Activated T-cell treated with anti-CD3 and anti-CD28 coated beads, Interleukin-2, amount 50 U/mL, for 4 hours (primary cell): ENCODE measurements around the gene SRSF5. TPM values are rescaled to one million over a fixed set of nuclear protein-coding genes. Genes with fewer than 3 reads are reported as not detected.

ENCODE experiments used
- ATAC-seq, 2 donors: fragments of 200-7000 bp; cut with Tn5 transposase; one replicate each; pipeline ENCODE4 v1.10.0; 2021
- DNase-seq: peaks from one replicate; pipeline ENCODE4 v3.0.0-alpha.2; 2020
- H3K27me3 Mint-ChIP-seq: one replicate; pipeline ENCODE4 v1.8.0; 2021; ENCODE audit warnings: low read depth, mixed read lengths
- H3K36me3 Mint-ChIP-seq: one replicate; pipeline ENCODE4 v1.8.0; 2022; ENCODE audit warnings: mixed read lengths; ENCODE audit not compliant: insufficient read depth
- H3K4me1 Mint-ChIP-seq: one replicate; pipeline ENCODE4 v1.8.0; 2021; ENCODE audit warnings: low read depth, mixed read lengths
- H3K4me3 Mint-ChIP-seq: one replicate; pipeline ENCODE4 v1.8.0; 2021; ENCODE audit warnings: mild to moderate bottlenecking, moderate library complexity, mixed read lengths
- H3K9me3 Mint-ChIP-seq: one replicate; pipeline ENCODE4 v1.8.0; 2021; ENCODE audit warnings: mixed read lengths
- total RNA-seq, 3 donors: library from RNA; stranded (reverse); gene quantifications; one replicate each; pipeline ENCODE4 v1.2.1, GENCODE V29; 2021

Gene SRSF5
- total RNA-seq, 3 donors from 2014 or later: 321 to 342 (median 325) TPM

GRCh38 chr14:69755784-69756183 lies 11.2 kb upstream of the SRSF5 start:
- no peaks in the 10 kb centered on the region for H3K9me3 Mint-ChIP-seq
- H3K36me3 Mint-ChIP-seq: no peaks in the 10 kb centered on the region
- ATAC-seq (no peak), DNase-seq (no peak)
- H3K4me1 Mint-ChIP-seq: peaks cover 10% of the 10 kb centered on the region
- H3K4me3 Mint-ChIP-seq: no peak overlapping the region
- H3K27me3 Mint-ChIP-seq: no peaks in the 10 kb centered on the region

DNA sequence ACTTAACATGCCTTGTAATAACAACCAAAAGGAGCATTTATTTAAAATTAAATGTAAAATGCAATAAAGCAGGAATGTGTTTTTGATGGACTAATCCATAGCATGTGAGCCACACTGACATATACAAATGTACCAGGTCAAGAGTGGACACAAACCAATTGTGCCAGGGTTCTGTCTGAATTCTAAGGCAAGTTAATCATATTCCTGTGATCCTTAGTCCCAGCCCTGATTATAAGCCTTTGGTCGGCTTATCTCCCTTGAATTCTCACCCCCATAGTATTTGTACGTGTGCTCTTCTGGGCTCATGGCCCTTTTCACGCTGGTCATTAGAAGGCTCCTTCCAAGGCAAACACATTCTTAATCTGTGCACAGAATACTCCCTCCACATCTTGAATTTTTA lies 10.6 kb upstream of the SRSF5 start:
- Mint-ChIP-seq H3K27me3 (no peaks in the 10 kb centered on the region), H3K36me3 (no peaks in the 10 kb centered on the region), H3K4me3 (no peak overlapping the region), H3K4me1 (peaks cover 10% of the 10 kb centered on the region), H3K9me3 (no peaks in the 10 kb centered on the region)
- ATAC-seq: no peak
- no peak for DNase-seq

- ATAC-seq: no peak
- peaks cover 27% of the 10 kb centered on the region for H3K4me1 Mint-ChIP-seq
- H3K4me3 Mint-ChIP-seq: no peak overlapping the region
- H3K27me3 Mint-ChIP-seq: no peaks in the 10 kb centered on the region
- no peak for DNase-seq
- H3K9me3 Mint-ChIP-seq: no peaks in the 10 kb centered on the region
- H3K36me3 Mint-ChIP-seq: no peaks in the 10 kb centered on the region
Measured at GRCh38 chr14:69760810-69761209, 6.1 kb upstream of the SRSF5 start.

DNA sequence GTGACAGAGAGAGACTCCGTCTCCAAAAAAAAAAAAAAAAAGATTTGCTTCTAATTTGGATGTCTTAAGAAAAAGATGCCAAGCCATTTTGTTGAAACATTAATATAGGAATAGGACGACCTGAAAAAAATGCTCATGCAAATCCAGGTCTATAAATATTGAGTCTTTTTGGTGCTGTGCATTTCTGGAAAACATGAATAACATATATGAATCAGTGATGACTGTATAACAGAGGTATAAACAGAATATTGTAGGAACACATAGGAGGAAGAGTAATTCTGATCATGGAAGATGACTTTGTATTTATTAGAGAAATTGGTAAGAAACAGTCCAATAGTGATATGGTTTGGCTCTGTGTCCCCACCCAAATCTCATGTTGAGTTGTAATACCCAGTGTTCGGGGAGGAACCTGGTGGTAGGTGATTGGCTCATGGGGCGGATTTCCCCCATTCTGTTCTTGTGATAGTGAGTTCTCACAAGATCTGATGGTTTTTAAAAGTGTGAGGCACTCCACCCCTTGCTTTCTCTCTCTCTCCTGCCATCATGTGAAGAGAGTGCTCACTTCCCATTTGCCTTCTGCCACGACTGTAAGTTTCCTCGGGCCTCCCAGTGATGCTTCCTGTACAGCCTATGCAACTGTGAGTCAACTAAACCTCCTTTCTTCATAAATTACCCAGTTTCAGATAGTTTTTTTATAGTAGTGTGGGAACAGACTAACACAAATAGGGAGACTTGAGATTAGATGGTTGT lies 3.0 kb upstream of the SRSF5 start:
- Mint-ChIP-seq H3K4me3 (peak overlapping the region; percentile 13), H3K27me3 (no peaks in the 10 kb centered on the region), H3K9me3 (no peaks in the 10 kb centered on the region), H3K36me3 (peaks cover 16% of the 10 kb centered on the region), H3K4me1 (peaks cover 46% of the 10 kb centered on the region)
- ATAC-seq: peak; percentile 42 to 49
- DNase-seq: no peak

- Mint-ChIP-seq H3K27me3 (no peaks in the 10 kb centered on the region), H3K4me1 (peaks cover 70% of the 10 kb centered on the region), H3K36me3 (peaks cover 44% of the 10 kb centered on the region), H3K9me3 (no peaks in the 10 kb centered on the region), H3K4me3 (peak overlapping the region; percentile 90)
- ATAC-seq (peak; percentile 76 to 80), DNase-seq (peak; percentile 86)
Measured at GRCh38 chr14:69767369-69767999, 542 bp downstream of the SRSF5 start.

DNA sequence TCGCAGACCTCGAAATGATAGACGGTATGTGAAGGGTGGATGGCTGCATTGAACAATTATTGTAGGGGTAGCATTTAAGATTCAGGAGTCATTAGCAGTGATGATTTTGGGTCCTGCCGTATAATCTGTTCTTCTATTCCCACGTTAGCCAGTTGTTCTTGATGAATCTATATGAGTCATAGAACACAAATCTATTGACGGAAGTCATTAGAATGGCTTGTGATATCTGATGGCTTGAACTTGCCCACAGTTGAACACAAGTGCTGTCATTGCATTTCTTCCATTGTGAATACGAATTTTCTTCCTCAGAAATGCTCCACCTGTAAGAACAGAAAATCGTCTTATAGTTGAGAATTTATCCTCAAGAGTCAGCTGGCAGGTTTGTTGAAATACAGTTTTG lies 1.9 kb downstream of the SRSF5 start:
- no peaks in the 10 kb centered on the region for H3K9me3 Mint-ChIP-seq
- ATAC-seq: no peak
- H3K36me3 Mint-ChIP-seq: peaks cover 54% of the 10 kb centered on the region
- DNase-seq: no peak
- peaks cover 71% of the 10 kb centered on the region for H3K4me1 Mint-ChIP-seq
- H3K4me3 Mint-ChIP-seq: peak overlapping the region; percentile 90
- no peaks in the 10 kb centered on the region for H3K27me3 Mint-ChIP-seq

DNA sequence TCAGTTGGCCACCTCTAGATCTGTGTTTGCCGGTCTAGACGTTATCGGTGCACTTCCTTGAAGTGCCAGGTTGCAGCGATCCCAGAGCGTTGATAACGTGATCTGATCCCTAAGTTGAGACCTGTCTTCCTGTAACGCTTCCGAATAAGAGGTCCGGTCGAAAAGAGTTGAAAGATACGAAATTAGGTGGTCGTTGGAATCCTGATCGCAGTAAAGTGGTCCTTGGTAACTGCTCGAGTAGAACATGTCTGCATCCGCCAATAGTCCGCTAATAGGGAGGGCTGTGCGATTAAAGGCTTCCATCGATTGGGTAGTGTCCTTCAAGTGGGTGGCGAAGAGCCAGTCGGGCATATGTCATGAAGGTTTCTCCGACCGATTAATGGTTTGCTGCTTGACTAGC lies 2.7 kb downstream of the SRSF5 start:
- ATAC-seq (no peak), DNase-seq (no peak)
- Mint-ChIP-seq H3K9me3 (no peaks in the 10 kb centered on the region), H3K27me3 (no peaks in the 10 kb centered on the region), H3K4me3 (peak overlapping the region; percentile 72), H3K4me1 (peaks cover 69% of the 10 kb centered on the region), H3K36me3 (peaks cover 54% of the 10 kb centered on the region)

DNA sequence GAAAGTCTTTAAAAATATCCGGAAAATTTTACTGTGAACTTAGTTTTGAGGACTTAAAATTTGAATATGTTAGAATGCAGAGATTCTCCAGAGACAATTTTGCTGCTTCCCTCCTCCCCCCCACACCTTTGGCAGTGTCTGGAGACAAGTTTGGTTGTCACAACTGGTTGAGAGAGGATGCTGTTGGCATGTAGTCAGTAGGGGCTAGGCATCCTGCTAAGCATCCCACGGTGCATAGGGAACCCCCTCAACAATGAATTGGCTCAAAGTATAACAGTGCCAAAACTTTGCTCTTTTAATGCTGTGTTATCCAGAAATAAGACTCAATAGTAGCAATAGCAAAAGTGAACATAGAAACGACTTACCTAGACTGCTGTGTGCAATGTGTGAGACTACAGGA lies 3.6 kb downstream of the SRSF5 start:
- H3K9me3 Mint-ChIP-seq: no peaks in the 10 kb centered on the region
- peak overlapping the region; percentile 72 for H3K4me3 Mint-ChIP-seq
- ATAC-seq (no peak), DNase-seq (no peak)
- H3K27me3 Mint-ChIP-seq: no peaks in the 10 kb centered on the region
- H3K4me1 Mint-ChIP-seq: peaks cover 74% of the 10 kb centered on the region
- H3K36me3 Mint-ChIP-seq: peaks cover 60% of the 10 kb centered on the region

DNA sequence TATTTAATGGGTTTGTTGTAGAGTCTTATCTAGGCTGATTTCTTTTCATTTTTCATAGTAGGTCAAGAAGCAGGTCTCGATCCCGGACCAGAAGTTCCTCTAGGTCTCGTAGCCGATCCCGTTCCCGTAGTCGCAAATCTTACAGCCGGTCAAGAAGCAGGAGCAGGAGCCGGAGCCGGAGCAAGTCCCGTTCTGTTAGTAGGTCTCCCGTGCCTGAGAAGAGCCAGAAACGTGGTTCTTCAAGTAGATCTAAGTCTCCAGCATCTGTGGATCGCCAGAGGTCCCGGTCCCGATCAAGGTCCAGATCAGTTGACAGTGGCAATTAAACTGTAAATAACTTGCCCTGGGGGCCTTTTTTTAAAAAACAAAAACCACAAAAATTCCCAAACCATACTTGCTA lies 4.2 kb downstream of the SRSF5 start:
- Mint-ChIP-seq H3K4me1 (peaks cover 75% of the 10 kb centered on the region), H3K4me3 (no peak overlapping the region), H3K36me3 (peaks cover 63% of the 10 kb centered on the region), H3K9me3 (no peaks in the 10 kb centered on the region), H3K27me3 (no peaks in the 10 kb centered on the region)
- no peak for DNase-seq
- ATAC-seq: no peak

GRCh38 chr14:69772082-69773017 lies 5.4 kb downstream of the SRSF5 start:
- DNase-seq (no peak), ATAC-seq (no peak)
- H3K36me3 Mint-ChIP-seq: peaks cover 75% of the 10 kb centered on the region
- no peaks in the 10 kb centered on the region for H3K27me3 Mint-ChIP-seq
- H3K4me1 Mint-ChIP-seq: peaks cover 79% of the 10 kb centered on the region
- peak overlapping the region; percentile 19 for H3K4me3 Mint-ChIP-seq
- H3K9me3 Mint-ChIP-seq: no peaks in the 10 kb centered on the region

DNA sequence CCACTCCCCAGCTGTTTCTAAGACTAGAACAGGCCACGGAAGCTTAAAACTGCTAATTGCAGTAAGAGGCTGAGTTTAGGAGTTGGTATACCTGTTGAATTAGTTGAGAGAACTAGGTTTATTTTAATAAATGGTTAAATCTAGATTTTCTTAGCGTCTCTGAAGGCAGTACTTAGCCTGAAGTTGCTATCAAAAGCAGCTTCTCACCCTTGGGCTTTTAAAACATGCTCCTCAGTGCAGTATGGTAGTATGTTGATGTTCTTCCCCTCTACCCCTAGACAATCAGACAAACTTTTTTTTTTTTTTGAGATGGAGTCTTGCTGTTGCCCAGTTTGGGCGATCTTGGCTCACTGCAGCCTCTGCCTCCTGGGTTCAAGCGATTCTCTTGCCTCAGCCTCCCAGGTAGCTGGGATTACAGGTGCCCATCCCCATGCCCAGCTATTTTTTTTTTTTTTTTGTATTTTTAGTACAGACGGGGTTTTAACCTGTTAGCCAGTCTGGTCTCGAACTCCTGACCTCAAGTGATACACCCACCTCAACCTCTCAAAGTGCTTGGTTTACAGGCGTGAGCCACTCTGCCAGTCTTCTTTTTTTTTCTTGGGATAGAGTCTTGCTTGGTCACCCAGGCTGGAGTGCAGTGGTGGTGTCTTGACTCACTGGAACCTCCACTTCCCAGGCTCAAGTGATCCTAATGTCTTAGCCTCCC lies 6.8 kb downstream of the SRSF5 start:
- H3K4me1 Mint-ChIP-seq: peaks cover 77% of the 10 kb centered on the region
- ATAC-seq (peak in 1 of 2 donors; percentile 5), DNase-seq (no peak)
- no peaks in the 10 kb centered on the region for H3K27me3 Mint-ChIP-seq
- H3K9me3 Mint-ChIP-seq: no peaks in the 10 kb centered on the region
- H3K4me3 Mint-ChIP-seq: no peak overlapping the region
- peaks cover 73% of the 10 kb centered on the region for H3K36me3 Mint-ChIP-seq

DNA sequence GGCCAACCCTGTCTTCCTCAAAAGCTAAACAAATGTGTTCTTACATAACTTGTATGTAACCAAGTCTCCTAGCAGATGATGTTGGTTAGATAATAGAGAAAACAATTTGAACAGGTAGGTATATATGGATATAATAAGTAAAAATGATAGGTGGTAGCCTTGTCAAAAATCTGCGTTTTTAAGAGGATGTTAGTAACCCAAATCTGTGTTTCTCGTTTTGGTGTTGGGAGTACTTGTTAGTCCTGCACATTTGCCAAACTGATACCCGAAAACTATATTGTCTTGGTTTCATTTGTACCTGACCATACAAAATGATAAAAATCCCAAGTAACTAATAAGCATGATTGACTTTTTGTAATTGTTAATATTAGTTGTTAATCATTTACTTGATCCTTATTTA lies 8.1 kb downstream of the SRSF5 start:
- peaks cover 71% of the 10 kb centered on the region for H3K36me3 Mint-ChIP-seq
- DNase-seq (no peak), ATAC-seq (no peak)
- peaks cover 73% of the 10 kb centered on the region for H3K4me1 Mint-ChIP-seq
- no peaks in the 10 kb centered on the region for H3K27me3 Mint-ChIP-seq
- H3K4me3 Mint-ChIP-seq: no peak overlapping the region
- no peaks in the 10 kb centered on the region for H3K9me3 Mint-ChIP-seq

DNA sequence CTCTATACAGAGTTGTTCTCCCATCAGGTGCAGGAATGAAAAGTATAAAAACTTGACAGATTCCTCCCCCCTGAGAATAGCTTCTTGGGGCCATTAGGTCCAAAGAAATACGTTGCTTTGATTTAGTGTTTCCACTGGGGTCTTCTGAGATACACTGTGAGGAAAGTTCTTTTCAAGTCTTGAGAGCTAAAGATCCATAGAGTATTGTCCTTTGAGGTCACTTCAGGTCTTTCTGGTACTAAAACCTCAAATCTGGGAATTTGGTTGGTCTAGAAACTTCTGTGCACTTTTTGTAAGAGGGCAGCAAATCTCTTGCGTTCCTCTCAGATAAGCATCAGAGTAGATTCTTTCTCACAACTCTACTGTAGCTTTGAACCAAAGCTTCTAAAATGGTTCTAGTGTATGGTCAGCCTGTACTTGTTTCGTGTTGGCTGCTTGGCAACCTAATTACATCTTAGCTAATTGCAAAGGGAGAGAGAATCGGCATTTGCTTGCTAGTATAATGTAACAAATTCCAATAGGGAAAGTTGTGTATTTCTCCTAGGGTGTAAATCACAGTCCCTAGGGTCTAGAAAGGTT lies 10.0 kb downstream of the SRSF5 start:
- Mint-ChIP-seq H3K27me3 (no peaks in the 10 kb centered on the region), H3K4me1 (peaks cover 60% of the 10 kb centered on the region), H3K36me3 (peaks cover 67% of the 10 kb centered on the region), H3K4me3 (no peak overlapping the region), H3K9me3 (no peaks in the 10 kb centered on the region)
- ATAC-seq (no peak), DNase-seq (no peak)

DNA sequence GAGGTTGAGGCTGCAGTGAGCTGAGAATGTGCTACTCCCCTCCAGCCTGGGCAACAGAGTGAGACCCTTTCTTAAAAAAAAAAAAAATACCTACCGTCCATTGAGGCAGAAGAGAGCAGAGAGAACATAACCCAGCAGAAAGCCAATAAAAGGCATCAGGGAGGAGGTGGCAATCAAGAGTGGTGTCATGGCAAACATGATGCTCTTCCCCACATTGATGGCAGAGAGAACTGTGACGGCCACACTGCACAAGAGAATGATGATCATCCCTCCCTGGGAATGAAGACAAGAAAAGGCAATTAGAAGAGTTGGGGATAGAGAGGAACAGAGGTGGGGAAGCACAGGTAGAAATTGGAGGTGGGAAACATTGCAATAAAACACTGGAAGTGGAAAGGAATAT lies 12.1 kb downstream of the SRSF5 start:
- H3K9me3 Mint-ChIP-seq: no peaks in the 10 kb centered on the region
- H3K4me3 Mint-ChIP-seq: no peak overlapping the region
- no peaks in the 10 kb centered on the region for H3K27me3 Mint-ChIP-seq
- H3K4me1 Mint-ChIP-seq: peaks cover 44% of the 10 kb centered on the region
- ATAC-seq (no peak), DNase-seq (no peak)
- H3K36me3 Mint-ChIP-seq: peaks cover 51% of the 10 kb centered on the region
